Measurements from ENCODE around the gene ANAPC7.

GRCh38 chr12:110449799-110450497 lies 46.4 kb upstream of the ANAPC7 start, which contains the start of gene ARPC3:
- TF ChIP-seq CTCF (IDR thresholded peaks at IDR 0.05; ENCODE audit: low read depth, low read length) = peak; percentile 78
- TF ChIP-seq EZH2phosphoT487 (IDR thresholded peaks at IDR 0.05; ENCODE audit: low read depth) = no peak
